HG02623 (cell line): ENCODE results near the gene FAM89A.
"Not testable (repeated sequence)": the region's sequence is repeated elsewhere in the genome, so short reads cannot be mapped to it uniquely, and the experiment has no call there.

ENCODE experiments used
- ATAC-seq: cut with Tn5 transposase; IDR thresholded peaks from one replicate; pipeline ENCODE4 v1.9.1; 2021; ENCODE audit warnings: moderate library complexity; ENCODE audit not compliant: unreplicated experiment

The FAM89A gene

GRCh38 chr1:231037585-231038517, 2.2 kb downstream of the FAM89A start:
- no peak for ATAC-seq

- ATAC-seq = no peak
Measured at GRCh38 chr1:231036416-231036815, 3.6 kb downstream of the FAM89A start.

GRCh38 chr1:231035799-231036198, 4.3 kb downstream of the FAM89A start:
- no peak for ATAC-seq

DNA sequence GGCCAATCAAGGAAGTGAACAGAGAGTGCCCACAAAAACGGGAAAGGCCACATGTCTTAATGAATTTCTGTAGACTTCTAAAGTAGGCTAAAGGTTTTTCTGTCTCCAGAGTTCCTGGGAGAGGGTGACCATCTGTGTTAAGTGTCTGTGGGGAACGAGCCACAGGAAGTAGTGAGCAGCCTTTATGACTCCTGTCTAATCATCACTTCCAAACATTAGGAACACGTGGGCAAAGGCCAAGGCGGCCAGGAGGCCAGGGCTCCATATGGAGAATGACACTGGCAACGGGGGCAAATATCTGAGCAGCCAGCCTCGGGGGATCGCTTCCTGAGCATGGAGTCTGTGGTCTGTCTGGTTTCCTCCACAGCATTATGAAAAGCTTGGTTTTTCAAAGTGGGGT, 7.1 kb downstream of the FAM89A start:
- ATAC-seq = no peak

DNA sequence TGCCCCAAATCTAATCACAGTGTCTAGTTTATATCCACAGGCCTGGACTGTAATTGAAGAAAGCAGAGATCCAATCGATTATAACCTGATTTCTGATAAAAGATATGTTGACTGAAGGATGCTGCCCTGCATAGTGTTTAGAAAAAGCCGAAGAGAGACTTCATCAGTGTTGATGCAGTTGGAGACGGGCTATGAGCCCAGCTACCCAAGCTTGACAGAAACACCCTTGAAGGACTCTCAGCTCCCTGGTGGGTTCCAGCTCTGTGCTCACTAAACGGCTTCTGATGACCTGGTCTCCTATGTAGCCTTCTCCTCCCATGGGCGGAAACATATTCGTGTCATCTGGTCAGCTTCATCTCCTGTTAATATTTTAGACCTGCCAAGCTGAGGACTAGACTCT, 10.2 kb downstream of the FAM89A start:
- ATAC-seq = no peak

DNA sequence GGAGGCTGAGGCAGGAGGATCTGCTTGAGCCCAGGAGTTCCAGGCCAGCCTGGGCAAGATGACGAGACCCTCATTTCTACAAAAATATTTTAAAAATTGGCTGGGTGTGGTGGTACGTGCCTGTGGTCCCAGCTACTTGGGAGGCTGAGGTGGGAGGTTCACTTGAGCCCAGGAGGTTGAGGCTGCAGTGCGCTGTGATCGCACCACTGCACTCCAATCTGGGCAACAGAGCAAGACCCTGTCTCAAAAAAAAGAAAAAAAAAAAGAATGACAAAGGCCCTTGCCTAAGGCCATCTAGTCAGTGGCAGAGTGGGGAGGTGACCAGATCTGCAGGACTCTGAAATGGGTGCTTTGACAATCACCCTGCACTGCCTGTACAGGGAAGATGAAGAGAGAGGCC, 10.8 kb downstream of the FAM89A start:
- ATAC-seq = not testable (repeated sequence)

DNA sequence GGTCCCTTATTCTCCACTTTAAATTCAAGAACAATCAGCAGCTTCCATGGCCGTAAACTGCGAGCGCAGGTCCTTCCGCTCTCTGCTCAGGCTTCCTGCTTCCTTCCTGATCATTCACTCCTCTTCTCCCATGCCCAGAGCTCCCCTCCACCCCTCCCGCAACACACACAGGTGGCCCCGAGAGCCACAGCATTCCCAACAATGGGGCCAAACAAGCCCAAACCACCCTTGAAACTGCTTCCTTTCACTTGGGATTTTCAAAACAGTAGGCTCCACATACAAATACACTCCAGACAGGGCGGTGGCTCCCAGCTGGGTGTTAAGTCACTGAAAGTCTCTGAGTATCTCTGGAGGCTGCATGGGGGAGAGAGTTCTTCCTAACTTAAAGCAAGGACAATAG, 11.4 kb downstream of the FAM89A start:
- ATAC-seq = no peak

GRCh38 chr1:231027971-231028370, 12.1 kb downstream of the FAM89A start:
- ATAC-seq = no peak

DNA sequence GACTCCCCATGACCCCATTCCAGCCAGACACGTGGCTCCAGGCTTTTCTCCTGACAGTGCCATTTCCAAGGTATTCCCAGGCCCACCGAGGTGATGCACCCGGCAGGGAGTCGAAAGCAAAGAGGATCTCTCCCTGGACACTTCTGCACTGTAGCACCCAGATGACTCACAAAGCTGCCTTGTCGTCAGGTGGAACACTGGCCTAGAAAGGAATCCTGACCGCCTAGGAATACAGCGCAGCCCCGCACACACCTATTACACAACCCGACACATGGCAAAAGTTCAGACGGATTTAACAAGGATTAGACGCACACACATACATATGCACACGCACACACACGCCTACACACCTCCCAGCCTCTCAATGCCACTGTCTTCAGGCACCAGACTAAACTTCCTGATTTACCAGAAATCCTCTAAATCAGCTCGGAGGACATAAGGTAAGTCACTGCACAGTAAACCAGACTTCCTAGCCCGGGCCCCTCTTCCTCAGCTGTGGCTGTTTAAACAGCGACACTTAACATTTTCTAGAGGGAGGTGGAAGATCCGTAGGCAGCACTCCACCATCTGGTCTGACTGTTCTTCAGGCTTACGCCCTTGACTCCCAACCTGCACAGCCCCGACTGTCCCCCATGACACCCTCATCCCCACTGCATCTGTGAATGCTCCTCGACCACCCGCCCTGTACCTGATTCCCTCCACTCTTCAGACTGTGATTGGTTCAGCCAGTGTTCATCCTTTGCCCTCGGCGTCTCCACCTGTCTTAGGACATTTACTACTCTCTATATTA, 12.7 kb downstream of the FAM89A start:
- no peak for ATAC-seq

- ATAC-seq = no peak
Measured at GRCh38 chr1:231026576-231026975, 13.5 kb downstream of the FAM89A start.

GRCh38 chr1:231023150-231023549, 16.9 kb downstream of the FAM89A start:
- no peak for ATAC-seq

DNA sequence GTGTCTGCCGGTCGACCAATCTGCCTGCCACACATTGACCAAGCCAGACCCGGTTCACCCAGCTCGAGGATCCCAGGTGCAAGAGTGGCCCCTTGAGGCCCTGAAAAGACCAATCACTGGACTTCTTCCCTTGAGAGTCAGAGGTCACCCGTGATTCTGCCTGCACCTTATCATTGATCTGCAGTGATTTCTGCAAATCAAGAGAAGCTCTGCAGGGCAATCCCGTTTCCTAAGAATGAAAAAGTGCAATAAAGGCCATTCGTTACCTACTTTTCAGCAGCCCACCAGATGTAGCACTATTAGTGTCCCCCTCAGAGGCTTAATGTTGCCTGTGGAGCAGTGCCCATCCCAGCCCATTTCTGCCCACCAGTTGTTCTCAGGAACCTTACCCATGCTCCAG, 17.5 kb downstream of the FAM89A start:
- ATAC-seq = not testable (repeated sequence)

GRCh38 chr1:231021540-231022031, 18.5 kb downstream of the FAM89A start:
- no peak for ATAC-seq

GRCh38 chr1:231020816-231021215, 19.2 kb downstream of the FAM89A start:
- ATAC-seq = no peak

- no peak for ATAC-seq
Measured at GRCh38 chr1:231020139-231020601, 19.9 kb downstream of the FAM89A start.

DNA sequence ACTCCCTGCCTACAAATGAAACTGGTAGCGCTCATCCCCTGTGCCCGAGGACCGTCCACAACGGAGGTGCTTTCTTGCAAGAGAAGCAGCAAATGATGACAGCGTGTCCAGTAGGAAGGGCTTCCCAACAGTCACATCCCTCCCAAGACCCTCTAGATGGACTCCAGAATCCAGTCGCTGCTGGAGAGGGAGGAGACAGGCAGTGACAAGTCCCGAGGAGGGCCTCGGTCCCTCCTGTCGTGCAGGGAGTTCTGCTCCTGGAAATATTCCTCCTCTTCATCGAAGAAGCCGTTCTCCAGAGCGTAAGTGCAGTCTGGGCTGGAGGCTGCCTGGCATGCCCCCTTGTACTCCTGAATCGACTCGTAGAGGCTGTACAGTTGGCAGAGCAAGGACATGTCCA, 20.3 kb downstream of the FAM89A start:
- no peak for ATAC-seq

DNA sequence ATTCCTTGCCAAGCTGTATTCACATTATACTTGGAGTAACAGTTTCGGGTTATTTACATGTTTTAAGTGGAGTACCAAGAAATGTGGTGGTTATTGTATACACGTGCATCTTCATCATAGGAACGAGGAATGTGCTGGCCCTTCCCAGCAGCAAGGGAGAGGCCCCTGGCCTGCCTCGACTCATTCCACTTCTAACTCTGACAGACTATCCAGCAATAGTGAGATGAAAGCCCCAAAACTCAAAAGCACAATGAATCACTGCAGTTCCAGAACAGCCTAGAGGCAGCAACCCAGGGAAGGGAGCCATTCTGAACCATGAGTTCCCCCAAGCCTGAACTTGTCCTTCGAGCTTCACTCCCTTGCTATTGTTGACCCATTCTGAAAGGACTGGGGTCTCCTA, 23.1 kb downstream of the FAM89A start:
- no peak for ATAC-seq

DNA sequence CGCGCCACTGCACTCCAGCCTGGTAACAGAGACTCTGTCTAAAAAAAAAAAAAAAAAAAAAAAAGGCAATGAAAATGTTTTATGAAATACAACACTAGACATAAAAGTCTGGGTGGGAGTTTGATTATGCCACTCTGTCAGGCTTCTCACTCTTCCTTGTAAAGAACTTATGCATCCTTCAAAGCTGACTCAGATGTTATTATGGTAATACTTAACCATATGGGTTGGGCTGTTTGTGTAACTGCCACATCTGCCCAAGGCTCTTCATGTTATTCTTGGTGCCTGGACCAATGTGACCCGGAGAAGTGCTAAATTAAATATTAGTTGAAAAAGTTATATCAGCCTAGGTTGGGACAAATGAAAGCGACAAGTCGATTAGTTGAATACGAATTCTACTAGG, 23.8 kb downstream of the FAM89A start:
- no peak for ATAC-seq

GRCh38 chr1:231013391-231014015, 26.6 kb downstream of the FAM89A start:
- ATAC-seq = no peak

DNA sequence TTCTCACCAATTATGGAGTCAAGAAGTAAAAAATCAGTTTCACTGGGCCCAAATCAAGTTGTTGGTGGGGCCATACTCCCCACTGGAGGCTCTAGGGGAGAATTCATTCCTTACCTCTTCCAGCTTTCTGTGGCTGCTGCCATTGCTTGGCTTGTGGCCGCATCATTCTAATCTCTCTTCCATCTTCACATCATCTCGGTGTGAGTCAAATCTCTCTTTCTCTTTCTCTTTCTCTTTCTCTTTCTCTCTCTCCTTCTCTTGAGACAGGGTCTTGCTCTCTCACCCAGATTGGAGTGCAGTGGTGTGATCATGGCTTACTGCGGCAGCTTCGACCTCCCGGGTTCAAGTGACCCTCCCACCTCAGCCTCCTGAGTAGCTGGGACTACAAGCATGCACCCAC, 28.1 kb downstream of the FAM89A start:
- ATAC-seq = no peak

GRCh38 chr1:231011360-231011759, 28.7 kb downstream of the FAM89A start:
- ATAC-seq = no peak
